Stomach (tissue), 9 donors: ENCODE data around the gene BPIFA1. TPM values are rescaled to one million over a fixed set of nuclear protein-coding genes. Genes with fewer than 3 reads are reported as not detected.

Experiments used
- DNase-seq, 2 donors: peaks; one replicate each; pipeline versions ENCODE4 v3.0.0 to v3.0.0-alpha.2; 2013 to 2019
- H3K27ac ChIP-seq, 5 donors: fragments of 200-600 bp in 4 of 5; sonication (generic) in 4 of 5; one replicate each; pipeline ENCODE4 v1.5.1; 2013 to 2019; ENCODE audit warnings: mild to moderate bottlenecking in 1 of 5, moderate library complexity in 1 of 5
- H3K27me3 ChIP-seq, 3 donors: fragments of 200-600 bp; sonication (generic); one replicate each; pipeline ENCODE4 v1.5.1; 2017 to 2019; ENCODE audit warnings: mixed run types in 1 of 3
- H3K36me3 ChIP-seq, 4 donors: fragments of 200-600 bp; sonication (generic); 1 replicate in 3 of 4; 2 replicates in 1 of 4; pipeline ENCODE4 v1.5.1; 2016 to 2019
- H3K4me1 ChIP-seq, 4 donors: fragments of 200-600 bp; sonication (generic); one replicate each; pipeline ENCODE4 v1.5.1; 2016 to 2019
- H3K4me3 ChIP-seq, 4 donors: fragments of 200-600 bp; sonication (generic) in 3 of 4; one replicate each; pipeline ENCODE4 v1.5.1; 2016 to 2019; ENCODE audit warnings: mild to moderate bottlenecking in 1 of 4
- H3K9me3 ChIP-seq, 4 donors: fragments of 200-600 bp; sonication (generic); one replicate each; pipeline ENCODE4 v1.5.1; 2016 to 2019
- EP300 ChIP-seq: sonication (generic); formaldehyde crosslinking; IDR thresholded peaks from one replicate; pipeline ENCODE4 v1.6.1; 2017; ENCODE audit warnings: antibody characterized with exemption
- POLR2A ChIP-seq, 4 donors: fragments of 450-650 bp; IDR thresholded peaks; one replicate each; pipeline ENCODE4 v1.6.1; 2016; ENCODE audit warnings: antibody characterized with exemption in 4 of 4, control low read depth in 2 of 4, mild to moderate bottlenecking in 1 of 4, moderate library complexity in 1 of 4
- POLR2AphosphoS5 ChIP-seq, 3 donors: sonication (generic); formaldehyde crosslinking; IDR thresholded peaks; one replicate each; pipeline ENCODE4 v1.6.1; 2016; ENCODE audit warnings: antibody characterized with exemption in 3 of 3
- WGBS, 5 donors: extraction: QIAGEN DNeasy Blood & Tissue Kit in 3 of 5; methylation state at CpG; one replicate each; pipeline versions ENCODE4 v1.1.5 to v1.1.7; 2013 to 2018; 5-methylcytosine and 5-hydroxymethylcytosine counted together
- intact Hi-C: fragments of 100-400 bp; cut with DNase I; formaldehyde crosslinking; loops from one replicate; pipeline ENCODE4 v1.15.1; 2023; ENCODE audit warnings: low total_unique reads
- polyA plus RNA-seq, 3 donors: library from polyadenylated mRNA; stranded (reverse); fragments of 200-250 nt; gene quantifications; one replicate each; pipeline ENCODE4 v1.2.3, GENCODE V29; 2013
- total RNA-seq, 5 donors: library from RNA; depleted of rRNA; stranded (reverse); fragments of >200 nt; gene quantifications; one replicate each; pipeline versions ENCODE4 v1.1.0 to v1.2.3, GENCODE V29; 2014 to 2016
- TF ChIP-seq, protein P1 (sequence below), 7 experiments: fragments of 450-650 bp in 4 of 7; fragments of 200-600 bp in 3 of 7; sonication (generic) in 3 of 7; IDR thresholded peaks; one replicate each; pipeline ENCODE4 v1.5.1; 2016 to 2019; ENCODE audit warnings: antibody characterized with exemption in 7 of 7, control low read depth in 2 of 7, mild to moderate bottlenecking in 1 of 7
- donor health status: healthy with polysubstance abuse.
- donor health status: Bipolar disorder and iron deficiency.
- donor health status: healthy.

The BPIFA1 gene
- total and polyA plus RNA-seq, 8 donors, result 0.72 TPM; not detected in 7

DNA sequence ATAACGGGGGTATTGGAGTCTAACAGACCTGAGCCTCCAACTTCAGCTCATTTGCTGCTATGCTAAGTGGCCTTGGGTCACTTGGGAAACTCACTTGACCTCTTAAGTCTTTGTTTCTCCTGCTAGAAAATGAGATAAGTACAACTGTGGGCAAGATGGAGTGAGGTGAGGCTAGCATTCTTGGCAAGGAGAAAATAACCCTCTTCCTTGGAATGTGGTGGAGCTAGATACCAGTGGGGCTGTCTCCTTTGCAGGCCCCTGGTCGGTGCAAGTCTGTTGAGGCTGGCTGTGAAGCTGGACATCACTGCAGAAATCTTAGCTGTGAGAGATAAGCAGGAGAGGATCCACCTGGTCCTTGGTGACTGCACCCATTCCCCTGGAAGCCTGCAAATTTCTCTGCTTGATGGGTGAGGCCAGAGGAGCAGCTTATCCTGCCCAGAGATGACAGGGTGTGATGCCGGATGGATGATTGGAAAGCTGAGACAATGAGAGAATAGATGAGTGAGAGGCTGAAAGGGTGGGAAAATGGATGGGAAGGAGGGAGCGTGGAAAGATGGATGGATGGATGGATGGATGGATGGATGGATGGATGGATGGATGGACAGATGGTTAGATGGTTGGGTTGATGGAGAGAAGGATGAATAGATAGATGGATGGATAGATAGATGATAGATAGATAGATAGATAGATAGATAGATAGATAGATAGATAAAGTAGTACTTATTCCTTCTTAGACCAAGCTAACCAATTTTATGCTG, 4.4 kb downstream of the BPIFA1 start:
- H3K4me3 ChIP-seq, result no peak overlapping the region

DNA sequence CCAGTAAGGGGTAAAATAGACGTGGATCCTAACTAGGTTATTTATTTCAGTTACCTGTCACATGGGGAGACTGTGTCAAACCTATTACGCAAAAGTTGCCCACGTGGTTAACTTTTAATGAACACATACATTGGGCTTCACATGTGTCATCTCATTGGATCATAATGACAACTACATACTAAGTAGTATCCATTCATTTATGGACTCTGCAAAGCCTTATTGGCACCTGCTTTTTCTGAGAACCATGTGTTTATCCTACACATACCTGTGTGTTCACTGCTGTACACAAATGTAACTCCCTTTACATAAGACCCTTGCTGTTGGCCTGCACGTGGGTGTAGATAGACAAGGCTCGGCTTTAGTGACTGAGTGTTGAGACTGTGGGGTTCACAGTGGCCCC, 5.1 kb downstream of the BPIFA1 start:
- Histone ChIP-seq H3K4me3 (no peak overlapping the region), H3K4me1 (no peaks in the 10 kb centered on the region), H3K36me3 (no peaks in the 10 kb centered on the region), H3K27me3 (peaks cover 0 to 20% (median 0%) of the 10 kb centered on the region in 3 donors), H3K27ac (no peak overlapping the region), H3K9me3 (no peaks in the 10 kb centered on the region)
- DNase-seq, result no peak
- 55 to 74% (median 68%) methylated on average over 5 of the region's 5 CpGs for WGBS, 5 donors
- TF ChIP-seq, protein P1, sequence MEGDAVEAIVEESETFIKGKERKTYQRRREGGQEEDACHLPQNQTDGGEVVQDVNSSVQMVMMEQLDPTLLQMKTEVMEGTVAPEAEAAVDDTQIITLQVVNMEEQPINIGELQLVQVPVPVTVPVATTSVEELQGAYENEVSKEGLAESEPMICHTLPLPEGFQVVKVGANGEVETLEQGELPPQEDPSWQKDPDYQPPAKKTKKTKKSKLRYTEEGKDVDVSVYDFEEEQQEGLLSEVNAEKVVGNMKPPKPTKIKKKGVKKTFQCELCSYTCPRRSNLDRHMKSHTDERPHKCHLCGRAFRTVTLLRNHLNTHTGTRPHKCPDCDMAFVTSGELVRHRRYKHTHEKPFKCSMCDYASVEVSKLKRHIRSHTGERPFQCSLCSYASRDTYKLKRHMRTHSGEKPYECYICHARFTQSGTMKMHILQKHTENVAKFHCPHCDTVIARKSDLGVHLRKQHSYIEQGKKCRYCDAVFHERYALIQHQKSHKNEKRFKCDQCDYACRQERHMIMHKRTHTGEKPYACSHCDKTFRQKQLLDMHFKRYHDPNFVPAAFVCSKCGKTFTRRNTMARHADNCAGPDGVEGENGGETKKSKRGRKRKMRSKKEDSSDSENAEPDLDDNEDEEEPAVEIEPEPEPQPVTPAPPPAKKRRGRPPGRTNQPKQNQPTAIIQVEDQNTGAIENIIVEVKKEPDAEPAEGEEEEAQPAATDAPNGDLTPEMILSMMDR (IDR thresholded peaks at IDR 0.05), result no peak
- TF ChIP-seq EP300 (no peak), POLR2A (IDR thresholded peaks at IDR 0.05) (no peak), POLR2AphosphoS5 (IDR thresholded peaks at IDR 0.05) (no peak)
- intact Hi-C loops, result loop anchor here (10.0 kb wide), 1 partner anchor 64 kb away; no protein-coding TSS in a partner anchor

More for the DNA sequence above, 4.4 kb downstream of the BPIFA1 start:
- 64 to 78% (median 73%) methylated on average over 4 of the region's 4 CpGs for WGBS, 5 donors
- intact Hi-C loops, result loop anchor here (10.0 kb wide), 1 partner anchor 65 kb away; no protein-coding TSS in a partner anchor
- Histone ChIP-seq H3K27me3 (peaks cover 0 to 28% (median 0%) of the 10 kb centered on the region in 3 donors), H3K27ac (no peak overlapping the region), H3K9me3 (no peaks in the 10 kb centered on the region), H3K4me1 (no peaks in the 10 kb centered on the region), H3K36me3 (no peaks in the 10 kb centered on the region)
- TF ChIP-seq POLR2AphosphoS5 (IDR thresholded peaks at IDR 0.05) (no peak), POLR2A (IDR thresholded peaks at IDR 0.05) (no peak), EP300 (no peak)
- TF ChIP-seq, protein P1 (IDR thresholded peaks at IDR 0.05), result no peak
- no peak for DNase-seq

DNA sequence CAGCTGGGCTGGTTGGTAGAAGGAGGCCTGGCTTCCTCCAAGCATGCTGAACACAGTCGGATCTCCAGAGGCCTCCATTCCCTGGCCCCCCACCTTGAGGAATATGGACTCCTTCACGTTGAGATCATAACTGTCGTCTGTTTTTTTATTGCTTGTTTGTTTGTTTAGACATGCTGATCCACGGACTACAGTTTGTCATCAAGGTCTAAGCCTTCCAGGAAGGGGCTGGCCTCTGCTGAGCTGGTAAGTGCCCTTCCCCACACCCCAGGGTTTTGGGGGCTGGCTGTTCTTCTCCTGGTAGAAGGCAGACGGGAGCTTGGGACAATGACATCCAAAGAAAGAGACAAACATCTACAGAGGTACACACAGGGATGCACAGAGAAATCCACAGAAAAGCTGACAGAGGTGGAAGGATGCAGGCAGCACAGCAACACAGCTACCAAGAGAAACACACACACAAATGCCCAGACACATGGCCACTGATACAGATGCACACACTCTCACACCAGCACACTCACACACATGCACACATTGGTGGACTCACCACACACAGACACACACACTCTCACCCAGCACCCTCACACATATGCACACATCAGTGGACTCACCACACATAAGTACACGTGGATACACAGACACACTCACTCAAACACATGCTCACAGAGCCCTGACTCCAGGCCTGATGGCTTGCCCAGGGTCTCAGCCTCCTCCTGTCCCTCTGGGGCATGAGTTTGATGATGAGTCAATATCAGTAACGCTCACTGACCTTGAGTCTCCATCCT, 6.7 kb downstream of the BPIFA1 start:
- WGBS, 5 donors, result 70 to 75% (median 70%) methylated on average over 6 to 7 of the region's 7 CpGs
- Histone ChIP-seq H3K27ac (no peak overlapping the region), H3K36me3 (no peaks in the 10 kb centered on the region), H3K4me3 (no peak overlapping the region), H3K9me3 (no peaks in the 10 kb centered on the region), H3K4me1 (no peaks in the 10 kb centered on the region), H3K27me3 (peaks cover 0 to 8% (median 0%) of the 10 kb centered on the region in 3 donors)
- DNase-seq, result no peak
- intact Hi-C loops, result loop anchor here (10.0 kb wide), 1 partner anchor 62 kb away; no protein-coding TSS in a partner anchor
- TF ChIP-seq EP300 (no peak), POLR2A (IDR thresholded peaks at IDR 0.05) (no peak), POLR2AphosphoS5 (IDR thresholded peaks at IDR 0.05) (no peak)
- TF ChIP-seq, protein P1 (IDR thresholded peaks at IDR 0.05), result no peak

DNA sequence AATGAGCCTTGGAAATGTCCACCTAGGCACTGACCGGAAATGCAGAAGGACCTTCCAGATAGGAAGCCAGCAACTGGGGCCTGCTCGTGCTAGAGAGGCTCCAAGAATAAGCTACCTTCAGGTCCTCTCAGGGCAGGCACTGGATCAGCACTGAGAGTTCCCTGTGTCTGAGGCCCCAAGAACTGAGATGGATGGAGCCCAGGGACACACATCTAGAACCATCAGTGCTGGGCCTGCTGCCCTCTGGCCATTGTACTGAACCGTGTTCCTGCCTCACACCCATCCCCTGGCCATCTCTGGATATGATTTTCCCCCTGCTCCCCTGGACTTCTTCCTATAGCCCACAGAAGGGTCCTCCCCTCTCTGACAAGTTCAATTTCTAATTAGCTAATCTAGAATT, 10.3 kb downstream of the BPIFA1 start:
- Histone ChIP-seq H3K9me3 (no peaks in the 10 kb centered on the region), H3K27me3 (no peaks in the 10 kb centered on the region), H3K4me3 (no peak overlapping the region), H3K36me3 (no peaks in the 10 kb centered on the region), H3K4me1 (no peaks in the 10 kb centered on the region), H3K27ac (no peak overlapping the region)
- DNase-seq, result no peak
- intact Hi-C loops, result loop anchor here (10.0 kb wide), 1 partner anchor 59 kb away; no protein-coding TSS in a partner anchor
- TF ChIP-seq POLR2AphosphoS5 (IDR thresholded peaks at IDR 0.05), result no peak
- TF ChIP-seq EP300, result no peak
- TF ChIP-seq, protein P1 (IDR thresholded peaks at IDR 0.05), result no peak
- no peak for TF ChIP-seq POLR2A (IDR thresholded peaks at IDR 0.05)
- WGBS, 5 donors, result 61 to 80% (median 74%) methylated on average over 2 to 3 of the region's 3 CpGs
